ENCODE results near the gene ZDHHC3.

GRCh38 chr3:44931791-44932190 is 44.2 kb downstream of the ZDHHC3 start:
- TF ChIP-seq CTCF (conservative IDR thresholded peaks at IDR 0.05; ENCODE audit: low read depth, low read length) (no peak), EZH2 (IDR thresholded peaks at IDR 0.05; ENCODE audit: borderline replicate concordance, low read depth, low read length, poor library complexity, severe bottlenecking) (no peak)

Data from A673 (cell line).